WI38 (cell line): ENCODE results near the gene BBX.

Source experiments
- H3K4me3 ChIP-seq: 2 replicates; pipeline ENCODE4 v1.5.1; 2011; ENCODE audit warnings: low read depth, mild to moderate bottlenecking, control low read depth, low read length
- CTCF ChIP-seq: IDR thresholded peaks from 2 replicates; pipeline ENCODE4 v1.5.1; 2012; ENCODE audit warnings: low read depth, mild to moderate bottlenecking, control low read depth, low read length

Gene BBX

GRCh38 chr3:107803170-107803569 is 280.4 kb downstream of the BBX start:
- no peak overlapping the region for H3K4me3 ChIP-seq
- TF ChIP-seq CTCF = no peak

GRCh38 chr3:107806021-107806420 is 283.3 kb downstream of the BBX start:
- H3K4me3 ChIP-seq = no peak overlapping the region

GRCh38 chr3:107806536-107806935 is 283.8 kb downstream of the BBX start:
- no peak overlapping the region for H3K4me3 ChIP-seq
- TF ChIP-seq CTCF = no peak

More at GRCh38 chr3:107806021-107806420, 283.3 kb downstream of the BBX start:
- TF ChIP-seq CTCF = no peak

GRCh38 chr3:107810171-107811071 is 287.7 kb downstream of the BBX start:
- TF ChIP-seq CTCF = no peak
- no peak overlapping the region for H3K4me3 ChIP-seq

GRCh38 chr3:107813026-107813425 is 290.3 kb downstream of the BBX start:
- no peak for TF ChIP-seq CTCF
- H3K4me3 ChIP-seq = no peak overlapping the region

GRCh38 chr3:107816107-107816506 is 293.3 kb downstream of the BBX start:
- TF ChIP-seq CTCF = no peak
- H3K4me3 ChIP-seq = no peak overlapping the region

GRCh38 chr3:107817076-107817475 is 294.3 kb downstream of the BBX start:
- no peak overlapping the region for H3K4me3 ChIP-seq
- no peak for TF ChIP-seq CTCF
